Measurements from ENCODE around the gene GADD45GIP1. TPM values are rescaled to one million over a fixed set of nuclear protein-coding genes. Genes with fewer than 3 reads are reported as not detected.

The GADD45GIP1 gene
- total RNA-seq, 1 donor from 2014 or later: 42.7 TPM

GRCh38 chr19:12946092-12946721 lies 10.8 kb downstream of the GADD45GIP1 start:
- Histone ChIP-seq H3K27me3 (no peaks in the 10 kb centered on the region), H3K4me3 (peak overlapping the region; percentile 97 to 100), H3K36me3 (peaks cover 66 to 72% of the 10 kb centered on the region in 2 donors), H3K27ac (peak overlapping the region; percentile 96 to 99), H3K9me3 (no peaks in the 10 kb centered on the region), H3K4me1 (peaks cover 6 to 24% of the 10 kb centered on the region in 2 donors)
- peak in 1 of 2 donors; percentile 83 for DNase-seq (ENCODE audit: low spot score in 2 of 2)
- TF ChIP-seq CTCF (IDR thresholded peaks at IDR 0.05): no peak
- intact Hi-C loops (cut with DNase I): loop anchor here (5.0 kb wide), 1 partner anchor 154 kb away; the partner anchor contains the start of gene JUNB

- Histone ChIP-seq H3K9me3 (no peaks in the 10 kb centered on the region), H3K27ac (peak within 1 kb of the TSS; percentile 96 to 99), H3K4me3 (peak within 1 kb of the TSS; percentile 97 to 100), H3K27me3 (no peaks in the 10 kb centered on the region), H3K4me1 (peaks cover 12 to 30% of the 10 kb centered on the region in 2 donors), H3K36me3 (peaks cover 66 to 72% of the 10 kb centered on the region in 2 donors)
- no peak for TF ChIP-seq CTCF (IDR thresholded peaks at IDR 0.05)
- intact Hi-C loops (cut with DNase I): loop anchor here (5.0 kb wide), 1 partner anchor 153 kb away; the partner anchor contains the start of gene JUNB
- DNase-seq (ENCODE audit: low spot score in 2 of 2): peak; percentile 89 to 99
Measured at GRCh38 chr19:12945479-12946091, 11.4 kb downstream of the GADD45GIP1 start, which contains the start of gene RAD23A. RAD23A (plus strand) TSS chr19:12945862; CDS start chr19:12945949, 87 bp downstream.

- no peak overlapping the region for H3K4me3 ChIP-seq
- H3K4me1 ChIP-seq: peaks cover 22 to 42% of the 10 kb centered on the region in 2 donors
- H3K27ac ChIP-seq: peak overlapping the region; percentile 96 to 99
- TF ChIP-seq CTCF (IDR thresholded peaks at IDR 0.05): no peak
- no peak for DNase-seq (ENCODE audit: low spot score in 2 of 2)
- no peaks in the 10 kb centered on the region for H3K27me3 ChIP-seq
- intact Hi-C loops (cut with DNase I): no loop called here
- no peaks in the 10 kb centered on the region for H3K9me3 ChIP-seq
- H3K36me3 ChIP-seq: peaks cover 61 to 70% of the 10 kb centered on the region in 2 donors
Measured at GRCh38 chr19:12944104-12944674, 12.8 kb downstream of the GADD45GIP1 start.

GRCh38 chr19:12943437-12944044 lies 13.5 kb downstream of the GADD45GIP1 start:
- H3K4me1 ChIP-seq: peaks cover 22 to 42% of the 10 kb centered on the region in 2 donors
- TF ChIP-seq CTCF (IDR thresholded peaks at IDR 0.05): no peak
- no peaks in the 10 kb centered on the region for H3K27me3 ChIP-seq
- H3K27ac ChIP-seq: peak overlapping the region; percentile 27 to 34
- intact Hi-C loops (cut with DNase I): no loop called here
- H3K9me3 ChIP-seq: no peaks in the 10 kb centered on the region
- peaks cover 55 to 63% of the 10 kb centered on the region in 2 donors for H3K36me3 ChIP-seq
- DNase-seq (ENCODE audit: low spot score in 2 of 2): no peak
- H3K4me3 ChIP-seq: no peak overlapping the region

GRCh38 chr19:12940897-12941296 lies 16.1 kb downstream of the GADD45GIP1 start:
- no peak for TF ChIP-seq CTCF (IDR thresholded peaks at IDR 0.05)
- H3K36me3 ChIP-seq: peaks cover 44 to 55% of the 10 kb centered on the region in 2 donors

More at GRCh38 chr19:12940897-12941296, 16.1 kb downstream of the GADD45GIP1 start:
- peak overlapping the region in 1 of 2 donors; percentile 95 for H3K27ac ChIP-seq
- H3K27me3 ChIP-seq: no peaks in the 10 kb centered on the region
- H3K9me3 ChIP-seq: no peaks in the 10 kb centered on the region
- intact Hi-C loops (cut with DNase I): no loop called here
- peak overlapping the region; percentile 92 to 98 for H3K4me3 ChIP-seq
- peaks cover 15 to 41% of the 10 kb centered on the region in 2 donors for H3K4me1 ChIP-seq
- no peak for DNase-seq (ENCODE audit: low spot score in 2 of 2)
